ENCODE data around the gene PPFIBP2. TPM values are rescaled to one million over a fixed set of nuclear protein-coding genes. Genes with fewer than 3 reads are reported as not detected.

PPFIBP2 gene
- total RNA-seq, 1 donor from 2014 or later, result 8.7 TPM

- Mint-ChIP-seq H3K9me3 (no peaks in the 10 kb centered on the region), H3K36me3 (no peaks in the 10 kb centered on the region), H3K4me1 (peaks cover 4% of the 10 kb centered on the region), H3K27ac (no peak overlapping the region), H3K4me3 (no peak overlapping the region), H3K27me3 (ENCODE audit: insufficient read depth, low read depth) (no peaks in the 10 kb centered on the region)
- Histone ChIP-seq H3K27ac (no peak overlapping the region), H3K9me3 (ENCODE audit: low read depth) (no peaks in the 10 kb centered on the region), H3K4me2 (no peak overlapping the region), H4K20me1 (ENCODE audit: low read depth) (no peaks in the 10 kb centered on the region), H3K27me3 (no peaks in the 10 kb centered on the region), H3K4me3 (no peak overlapping the region), H3K79me2 (ENCODE audit: low read depth) (no peaks in the 10 kb centered on the region), H3F3A (ENCODE audit: low read depth) (no peaks in the 10 kb centered on the region), H3K36me3 (no peaks in the 10 kb centered on the region), H3K4me1 (no peaks in the 10 kb centered on the region), H2AFZ (replicated peaks) (no peak overlapping the region), H3K9ac (no peak overlapping the region)
- TF ChIP-seq EZH2phosphoT487 (IDR thresholded peaks at IDR 0.05), result no peak
- TF ChIP-seq CTCF (IDR thresholded peaks at IDR 0.05), result no peak
- TF ChIP-seq EZH2 (IDR thresholded peaks at IDR 0.05), result no peak
- no peak for DNase-seq (ENCODE audit: low spot score)
Observed at GRCh38 chr11:7484131-7484530, 29.7 kb upstream of the PPFIBP2 start.

GRCh38 chr11:7484645-7485044, 29.2 kb upstream of the PPFIBP2 start:
- no peaks in the 10 kb centered on the region for H3K9me3 ChIP-seq (ENCODE audit: low read depth)
- Mint-ChIP-seq H3K36me3 (no peaks in the 10 kb centered on the region), H3K4me1 (peaks cover 4% of the 10 kb centered on the region), H3K27me3 (ENCODE audit: insufficient read depth, low read depth) (no peaks in the 10 kb centered on the region), H3K27ac (no peak overlapping the region), H3K4me3 (no peak overlapping the region), H3K9me3 (no peaks in the 10 kb centered on the region)
- H4K20me1 ChIP-seq (ENCODE audit: low read depth), result no peaks in the 10 kb centered on the region
- TF ChIP-seq EZH2phosphoT487 (IDR thresholded peaks at IDR 0.05) (no peak), CTCF (IDR thresholded peaks at IDR 0.05) (no peak), EZH2 (IDR thresholded peaks at IDR 0.05) (no peak)
- no peak overlapping the region for H3K4me2 ChIP-seq
- no peaks in the 10 kb centered on the region for H3K27me3 ChIP-seq
- no peaks in the 10 kb centered on the region for H3K4me1 ChIP-seq
- DNase-seq (ENCODE audit: low spot score), result no peak
- H3K27ac ChIP-seq, result no peak overlapping the region
- no peak overlapping the region for H3K4me3 ChIP-seq
- no peak overlapping the region for H3K9ac ChIP-seq
- no peaks in the 10 kb centered on the region for H3F3A ChIP-seq (ENCODE audit: low read depth)
- H3K36me3 ChIP-seq, result no peaks in the 10 kb centered on the region
- H3K79me2 ChIP-seq (ENCODE audit: low read depth), result no peaks in the 10 kb centered on the region
- H2AFZ ChIP-seq (replicated peaks), result peak overlapping the region; percentile 34

- Histone ChIP-seq H3K79me2 (ENCODE audit: low read depth) (no peaks in the 10 kb centered on the region), H4K20me1 (ENCODE audit: low read depth) (no peaks in the 10 kb centered on the region), H3K27ac (no peak within 1 kb of the TSS), H2AFZ (replicated peaks) (peak within 1 kb of the TSS; percentile 34), H3K27me3 (no peaks in the 10 kb centered on the region), H3K4me3 (no peak within 1 kb of the TSS), H3K9me3 (ENCODE audit: low read depth) (no peaks in the 10 kb centered on the region), H3K4me2 (no peak within 1 kb of the TSS), H3K4me1 (no peaks in the 10 kb centered on the region), H3F3A (ENCODE audit: low read depth) (no peaks in the 10 kb centered on the region), H3K36me3 (no peaks in the 10 kb centered on the region), H3K9ac (no peak within 1 kb of the TSS)
- peaks cover 4% of the 10 kb centered on the region for H3K4me1 Mint-ChIP-seq
- no peaks in the 10 kb centered on the region for H3K36me3 Mint-ChIP-seq
- H3K27me3 Mint-ChIP-seq (ENCODE audit: insufficient read depth, low read depth), result no peaks in the 10 kb centered on the region
- H3K27ac Mint-ChIP-seq, result no peak within 1 kb of the TSS
- no peaks in the 10 kb centered on the region for H3K9me3 Mint-ChIP-seq
- H3K4me3 Mint-ChIP-seq, result no peak within 1 kb of the TSS
- DNase-seq (ENCODE audit: low spot score), result no peak
- TF ChIP-seq EZH2phosphoT487 (IDR thresholded peaks at IDR 0.05), result no peak
- TF ChIP-seq CTCF (IDR thresholded peaks at IDR 0.05), result no peak
- no peak for TF ChIP-seq EZH2 (IDR thresholded peaks at IDR 0.05)
Observed at GRCh38 chr11:7485186-7486097, 28.4 kb upstream of the PPFIBP2 start, which contains the start of gene OLFML1. OLFML1 (plus strand) TSS chr11:7485506; CDS start chr11:7485876, 370 bp downstream.

Measured in neural progenitor cell (in vitro differentiated cells).